Inflammatory macrophage (primary cell): ENCODE data around the gene ANKRD13D.
A peak's percentile ranks its signal among the peaks of the same experiment; 100 is the strongest.

Source experiments
- DNase-seq, 2 donors: peaks; one replicate each; pipeline ENCODE4 v3.0.0-alpha.2; 2020 to 2022

Gene ANKRD13D

GRCh38 chr11:67320011-67320410 is 30.9 kb downstream of the ANKRD13D start:
- DNase-seq = no peak

DNA sequence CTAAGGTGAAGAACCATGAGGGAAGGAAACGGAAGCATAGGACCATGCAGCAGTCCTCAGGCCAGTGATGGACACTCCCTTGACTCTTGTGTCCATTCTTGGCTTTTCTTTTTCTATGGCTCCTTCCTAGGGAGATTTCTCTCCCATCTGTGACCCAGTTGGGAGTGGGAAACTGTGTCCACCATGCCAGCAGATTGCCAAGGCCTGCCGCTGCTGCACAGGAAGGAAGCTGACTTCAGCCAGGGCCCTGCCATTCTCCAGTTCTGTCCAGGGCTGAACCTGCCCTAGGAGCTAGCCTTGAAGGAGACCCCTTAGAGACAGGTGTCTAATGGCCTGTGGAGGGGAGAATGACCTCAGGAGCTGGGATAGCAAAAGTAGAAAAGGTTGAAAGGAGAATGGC is 31.6 kb downstream of the ANKRD13D start:
- no peak for DNase-seq

DNA sequence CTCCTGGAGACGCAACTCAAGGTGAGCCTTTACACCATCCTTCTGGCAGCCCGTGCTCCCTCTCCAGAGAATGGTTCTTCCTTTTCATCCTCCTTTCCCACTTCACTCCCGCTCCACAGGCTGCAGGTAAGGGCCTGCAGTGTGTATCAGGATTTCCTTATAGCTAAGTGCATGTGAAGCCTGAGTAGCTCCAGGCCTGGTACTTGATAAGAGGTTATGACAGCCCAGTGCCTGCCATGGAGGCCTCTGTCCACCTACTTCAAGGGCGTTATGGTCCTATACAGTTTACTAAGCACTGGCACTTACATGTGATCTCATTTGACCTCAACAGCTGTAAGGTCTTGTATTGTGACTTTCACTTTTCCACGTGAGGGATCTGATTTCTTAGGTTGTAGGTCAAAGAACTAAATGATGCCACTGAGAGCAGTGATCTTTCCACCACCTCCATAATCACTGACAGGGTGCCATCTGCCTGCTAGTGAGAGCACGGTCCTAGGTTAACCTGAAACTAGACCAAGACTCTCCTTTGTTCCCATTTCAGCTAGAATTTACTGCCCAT is 32.3 kb downstream of the ANKRD13D start:
- no peak for DNase-seq

DNA sequence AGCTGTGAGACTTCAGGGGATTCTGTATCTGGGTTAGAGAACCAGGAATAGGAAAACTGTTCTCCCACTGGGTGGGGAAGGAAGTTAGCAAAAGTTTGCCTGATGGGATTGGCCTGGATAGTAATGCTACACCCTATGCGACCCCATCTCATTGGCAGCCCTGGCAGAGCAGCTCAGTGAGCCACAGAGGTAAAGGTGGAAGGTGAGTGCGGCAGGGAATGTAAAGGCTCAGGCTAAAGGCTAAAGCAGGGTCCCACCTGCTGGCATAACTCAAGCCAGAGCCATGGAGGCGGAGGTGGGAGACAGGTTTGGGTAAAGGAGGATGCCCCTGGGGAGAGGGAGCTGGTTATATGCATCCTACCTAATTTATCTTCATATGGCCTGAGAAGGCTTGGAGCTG is 32.9 kb downstream of the ANKRD13D start:
- DNase-seq = no peak

- no peak for DNase-seq
Measured at GRCh38 chr11:67323526-67323925, 34.4 kb downstream of the ANKRD13D start.

GRCh38 chr11:67332081-67332691 is 43.1 kb downstream of the ANKRD13D start:
- no peak for DNase-seq

GRCh38 chr11:67337257-67337656 is 48.2 kb downstream of the ANKRD13D start:
- no peak for DNase-seq

DNA sequence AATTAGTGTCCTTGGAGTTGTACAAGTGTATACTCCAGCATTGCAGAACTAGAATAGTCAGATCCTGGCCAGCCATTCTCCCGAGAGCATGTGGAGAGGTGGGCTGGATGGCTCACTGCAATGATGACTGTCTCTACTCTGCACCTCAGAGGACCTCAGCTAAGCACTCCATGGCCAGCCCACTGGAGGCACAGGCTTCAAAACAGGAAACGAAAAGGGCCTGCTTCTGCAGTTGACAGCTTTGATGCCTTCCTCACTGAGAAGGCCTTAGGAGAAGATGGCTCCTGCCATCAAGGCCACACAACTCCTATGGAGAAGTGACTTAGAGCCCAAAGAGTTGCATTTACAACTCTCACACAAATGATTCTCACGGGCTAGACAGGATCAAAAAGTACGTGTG is 55.2 kb downstream of the ANKRD13D start:
- DNase-seq = peak in 1 of 2 donors; percentile 55

DNA sequence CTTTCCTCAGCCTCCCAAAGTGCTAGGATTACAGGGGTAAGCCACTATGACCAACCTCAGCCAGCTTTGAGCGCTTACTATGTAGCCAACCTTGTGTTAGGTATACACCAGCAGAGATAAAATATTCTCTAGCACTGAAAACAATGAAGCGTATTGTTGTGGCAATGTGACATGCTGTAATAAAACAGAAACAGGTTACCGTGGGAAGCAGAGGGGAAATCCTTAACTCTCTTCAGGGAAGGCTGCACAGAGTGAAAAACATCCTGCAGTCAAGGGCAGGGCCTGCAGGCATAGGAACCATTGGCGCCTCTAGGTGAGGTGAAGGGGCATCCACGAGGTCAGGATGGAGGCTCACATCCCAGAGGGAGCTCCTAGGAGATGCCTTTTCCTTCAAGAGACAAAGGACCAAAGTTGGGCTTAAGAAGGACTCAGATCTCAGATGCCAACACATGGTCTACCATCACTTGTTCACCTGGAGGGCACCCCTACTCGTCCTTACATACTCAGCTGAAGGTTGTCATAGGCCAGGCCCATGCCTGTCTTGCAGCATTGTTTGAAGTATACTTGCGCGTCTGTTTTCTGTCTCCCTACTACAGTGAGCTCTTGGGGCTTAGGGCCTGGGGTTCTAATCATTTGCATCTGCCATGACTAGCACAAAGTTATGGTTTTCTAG is 56.3 kb downstream of the ANKRD13D start:
- no peak for DNase-seq

DNA sequence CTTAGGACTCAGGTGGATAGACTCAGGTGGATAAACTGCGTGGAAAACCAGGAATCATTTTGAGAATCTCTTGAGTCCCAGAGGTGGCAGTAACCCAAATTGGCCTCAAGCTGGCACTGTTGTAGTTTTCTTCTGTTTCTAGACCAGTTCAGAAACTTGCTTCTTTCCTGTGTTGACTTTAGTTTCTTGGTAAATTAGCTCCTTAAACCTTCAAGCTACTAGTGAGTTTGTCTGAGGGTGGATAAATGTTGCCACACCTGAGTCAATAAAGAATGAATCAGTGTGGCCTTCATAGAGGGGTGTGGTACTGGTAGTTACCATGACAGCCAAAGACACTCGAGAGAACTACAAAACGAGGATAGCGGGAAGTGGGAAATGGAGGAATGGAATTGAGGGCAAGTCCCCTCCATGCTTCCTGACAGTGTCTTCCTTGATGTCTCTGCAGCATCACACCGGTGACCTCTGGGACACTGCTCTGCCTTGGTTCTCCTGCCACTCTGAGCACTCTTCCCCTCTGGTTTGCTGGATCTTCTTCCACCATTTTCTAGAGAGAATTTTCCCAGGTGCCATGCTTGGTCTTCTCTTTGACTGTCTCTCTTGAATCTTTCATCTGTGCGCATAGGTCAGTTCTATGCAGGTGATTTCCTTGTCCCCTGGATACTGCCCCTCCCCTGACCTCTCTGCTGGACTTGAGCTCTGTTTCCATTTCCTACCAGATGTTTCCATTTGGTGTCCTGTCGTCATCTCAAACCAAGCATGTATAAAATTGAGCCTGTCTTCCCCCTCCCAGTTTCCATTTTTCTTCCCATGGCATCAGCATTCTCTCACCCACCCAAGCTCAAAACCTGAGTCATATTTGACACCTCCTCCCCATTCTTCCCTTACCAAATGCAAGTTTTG is 57.1 kb downstream of the ANKRD13D start:
- DNase-seq = peak; percentile 41 to 48

DNA sequence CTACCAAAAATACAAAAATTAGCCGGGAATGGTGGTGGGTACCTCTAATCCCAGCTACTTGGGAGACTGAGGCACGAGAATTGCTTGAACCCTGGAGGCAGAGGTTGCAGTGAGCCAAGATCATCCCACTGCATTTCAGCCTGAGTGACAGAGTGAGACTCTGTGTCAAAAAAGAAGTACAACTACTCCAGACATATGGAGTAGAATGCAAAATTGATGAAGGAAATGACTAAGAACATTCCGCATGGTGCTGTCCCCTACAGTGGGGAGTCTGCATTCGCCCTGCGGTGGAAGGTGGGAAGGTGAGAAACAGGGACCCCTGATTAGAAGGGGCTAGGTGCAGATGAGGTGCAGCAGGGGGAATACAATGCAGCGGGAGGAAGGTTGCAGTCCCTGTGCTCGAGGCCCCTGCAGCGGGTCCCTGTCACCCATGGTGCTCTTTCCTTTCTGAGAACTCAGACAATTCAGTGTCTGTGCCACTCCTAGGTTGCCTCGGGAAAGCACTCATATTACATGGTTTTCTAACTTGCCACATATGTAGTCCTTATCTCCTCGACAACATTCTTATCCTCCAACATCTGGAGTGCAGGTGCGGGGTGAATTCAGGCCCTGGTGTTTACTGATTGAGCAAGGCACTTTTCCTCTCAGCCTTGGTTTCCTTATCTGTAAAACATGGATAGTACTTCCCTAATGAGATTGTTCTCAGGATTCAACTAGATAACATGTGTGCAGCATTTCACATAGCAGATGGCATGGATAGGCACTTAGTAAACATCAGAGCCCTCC is 59.1 kb downstream of the ANKRD13D start:
- no peak for DNase-seq

DNA sequence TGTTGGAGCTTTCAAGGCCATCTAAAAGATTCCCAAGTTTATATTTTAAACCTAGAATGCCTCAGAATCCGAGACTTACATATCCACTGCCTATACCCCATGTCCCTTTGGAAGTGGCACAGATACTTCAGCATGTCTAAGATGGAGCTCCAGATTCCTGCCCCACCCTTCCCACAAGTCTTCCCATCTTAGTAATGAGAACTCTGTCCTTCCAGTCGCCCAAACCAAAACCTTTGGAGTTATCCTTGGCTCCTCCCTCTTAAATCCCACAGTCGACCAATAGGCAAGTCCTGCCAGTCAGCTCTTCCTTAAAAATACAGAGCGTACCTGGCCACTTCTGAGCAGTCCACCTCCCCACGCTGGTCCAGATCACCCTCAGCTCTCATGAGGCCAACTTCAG is 59.9 kb downstream of the ANKRD13D start:
- no peak for DNase-seq

DNA sequence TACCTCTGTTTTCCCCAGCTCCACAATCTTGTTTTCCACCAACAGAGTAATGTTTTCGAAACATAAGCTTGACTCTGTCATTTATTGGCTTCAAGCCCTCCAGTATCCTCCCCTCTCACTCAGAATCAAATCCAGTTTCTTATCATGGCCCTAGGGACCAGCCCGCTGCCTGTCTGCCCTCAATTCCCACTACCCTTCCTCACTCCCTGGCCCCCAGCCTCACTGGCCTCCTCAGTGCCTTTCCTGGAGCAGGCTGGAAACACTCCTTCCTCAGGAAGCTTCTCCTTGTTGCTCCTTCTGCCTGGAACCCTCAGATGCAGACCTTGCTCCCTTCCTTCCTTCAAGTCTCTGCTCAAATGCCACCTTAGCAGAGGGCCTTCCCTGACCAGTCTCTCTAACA is 60.4 kb downstream of the ANKRD13D start:
- no peak for DNase-seq

- DNase-seq = no peak
Measured at GRCh38 chr11:67349928-67350465, 60.9 kb downstream of the ANKRD13D start.

- peak; percentile 78 to 85 for DNase-seq
Measured at GRCh38 chr11:67351275-67352005, 62.3 kb downstream of the ANKRD13D start.
